HG03575 (cell line): ENCODE measurements around the gene DOCK4.

Experiments
- ATAC-seq: cut with Tn5 transposase; IDR thresholded peaks from one replicate; pipeline ENCODE4 v1.9.1; 2021; ENCODE audit not compliant: unreplicated experiment, insufficient number of reproducible peaks, low FRiP score; ENCODE audit errors: extremely low read depth

Gene DOCK4

GRCh38 chr7:112005205-112005775 lies 200.9 kb downstream of the DOCK4 start:
- ATAC-seq = no peak

- ATAC-seq = no peak
Measured at GRCh38 chr7:112001091-112001826, 204.9 kb downstream of the DOCK4 start.

DNA sequence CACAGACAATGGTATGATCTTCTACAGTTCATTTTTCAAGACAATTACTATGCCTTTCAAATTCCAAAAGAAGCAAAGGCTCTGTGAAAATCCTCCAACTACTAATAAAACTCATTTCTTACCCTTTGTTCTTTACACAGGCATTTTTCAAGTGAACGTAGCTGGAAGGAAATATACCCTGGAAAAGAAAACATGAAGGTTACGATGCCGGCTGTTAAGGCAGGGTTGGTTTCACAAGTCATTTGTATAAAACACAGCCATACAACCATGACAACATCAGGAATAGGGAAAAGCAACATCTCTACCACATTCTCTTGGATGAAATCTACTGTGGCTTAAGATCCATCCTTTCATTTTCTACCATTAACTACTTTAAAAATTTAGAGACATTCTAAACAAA lies 207.9 kb downstream of the DOCK4 start:
- no peak for ATAC-seq

DNA sequence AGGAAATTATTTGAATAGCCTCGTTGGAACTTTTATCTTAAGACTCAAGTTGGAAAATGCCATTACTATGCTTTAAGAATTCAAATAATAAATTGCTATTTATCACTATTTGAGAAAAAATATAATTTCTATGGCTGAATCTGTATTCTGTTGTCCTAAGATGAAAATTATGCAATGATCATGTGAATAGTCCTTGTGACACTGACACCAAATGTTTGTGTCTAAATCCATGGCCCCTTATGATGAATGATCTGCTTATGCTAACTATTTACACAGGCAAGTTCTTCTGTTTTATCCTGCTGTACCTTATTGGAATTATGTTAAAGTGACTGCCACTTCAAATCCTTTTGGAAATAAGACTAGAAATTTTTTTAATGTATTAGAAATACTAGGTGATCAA lies 208.7 kb downstream of the DOCK4 start:
- ATAC-seq = no peak

- ATAC-seq = no peak
Measured at GRCh38 chr7:111992601-111993000, 213.6 kb downstream of the DOCK4 start.

DNA sequence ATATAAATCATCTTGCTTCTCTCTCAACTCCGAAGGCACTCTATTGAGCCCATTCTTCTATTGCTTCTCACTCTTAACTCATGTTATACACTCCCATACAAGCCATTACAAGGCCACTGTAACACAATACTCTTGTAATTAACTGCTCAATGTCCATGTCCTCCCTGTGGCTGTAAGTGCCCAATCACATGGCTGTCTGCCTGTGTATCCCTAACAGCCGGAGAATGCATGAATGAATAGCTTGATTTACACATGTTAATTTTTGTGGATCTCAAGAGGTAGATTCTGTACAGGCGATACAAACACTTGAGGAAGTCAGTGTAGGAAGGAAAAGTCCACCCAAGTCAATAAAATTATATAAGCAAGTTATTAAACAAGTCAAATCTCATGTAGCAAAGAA lies 215.6 kb downstream of the DOCK4 start:
- no peak for ATAC-seq

DNA sequence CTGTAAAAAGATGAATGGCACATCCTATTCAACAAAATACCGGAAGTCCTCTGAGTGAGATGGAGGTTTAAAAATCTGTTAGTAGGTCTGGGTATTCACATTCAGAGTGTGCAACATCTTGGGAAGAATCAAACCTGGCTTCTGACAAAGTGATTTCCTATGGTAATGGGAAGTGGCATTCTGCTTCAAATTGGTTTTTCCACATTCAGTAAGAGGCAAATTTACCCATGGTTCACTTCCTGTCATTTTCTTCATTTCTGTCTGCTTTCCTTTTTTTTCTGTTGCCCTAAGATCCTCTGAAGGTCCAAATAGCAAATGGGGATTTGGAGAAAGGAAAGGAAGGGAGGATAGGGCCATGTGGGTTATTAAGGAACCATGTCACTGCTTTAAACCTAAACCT lies 218.3 kb downstream of the DOCK4 start:
- ATAC-seq = no peak

DNA sequence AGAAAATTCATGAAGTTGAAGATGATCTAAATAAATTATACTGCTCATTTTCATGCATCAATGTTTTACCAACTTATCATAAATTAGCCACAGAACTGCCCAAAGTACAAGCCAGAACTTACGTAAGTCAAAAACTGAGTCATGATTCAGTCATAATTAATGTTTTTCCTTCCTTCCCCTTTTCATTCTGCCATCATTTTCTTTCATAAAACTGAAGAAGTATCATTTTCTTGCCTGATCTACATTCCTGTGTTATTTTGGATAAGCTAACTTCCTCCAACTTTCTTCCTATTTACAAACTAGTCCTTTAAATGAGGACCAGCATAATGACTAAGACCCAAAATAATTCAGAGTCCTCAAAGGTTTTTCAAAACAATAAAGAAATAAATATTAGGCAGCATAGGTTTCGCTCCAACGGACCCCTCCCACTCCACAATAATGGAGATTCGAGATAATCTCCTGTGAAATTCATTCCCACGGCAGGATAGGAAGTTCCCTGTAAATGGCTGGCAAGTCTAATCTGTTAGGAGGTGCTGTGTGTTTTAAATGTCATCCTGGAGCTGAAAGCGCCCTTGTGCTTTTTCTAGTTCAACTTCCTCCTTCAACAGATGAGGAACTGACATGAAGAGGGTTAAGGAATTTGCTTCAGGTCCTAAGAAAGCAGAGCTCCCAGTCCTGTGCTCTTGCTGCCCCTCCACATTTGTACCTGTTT lies 218.9 kb downstream of the DOCK4 start:
- no peak for ATAC-seq

DNA sequence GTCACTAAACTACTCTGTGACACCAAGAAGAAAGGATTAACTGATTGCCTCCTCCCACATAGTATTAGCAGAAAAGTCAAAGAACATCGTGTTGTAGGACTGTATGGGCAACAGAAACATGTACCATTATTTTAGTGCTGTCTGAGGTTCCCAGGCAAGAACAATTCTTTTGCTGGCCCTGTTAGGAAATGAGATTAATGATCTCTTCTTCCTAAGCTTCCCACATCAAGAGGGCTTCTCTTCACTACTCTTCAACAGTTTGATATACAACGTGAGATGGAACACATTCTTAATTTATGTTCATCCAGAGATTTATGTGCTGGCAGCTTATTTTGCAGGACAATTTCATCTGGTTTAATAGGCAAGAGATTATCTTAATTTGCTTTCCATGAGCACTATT lies 219.6 kb downstream of the DOCK4 start:
- no peak for ATAC-seq

GRCh38 chr7:111985798-111986197 lies 220.4 kb downstream of the DOCK4 start:
- ATAC-seq = no peak

- no peak for ATAC-seq
Measured at GRCh38 chr7:111982804-111983203, 223.4 kb downstream of the DOCK4 start.

DNA sequence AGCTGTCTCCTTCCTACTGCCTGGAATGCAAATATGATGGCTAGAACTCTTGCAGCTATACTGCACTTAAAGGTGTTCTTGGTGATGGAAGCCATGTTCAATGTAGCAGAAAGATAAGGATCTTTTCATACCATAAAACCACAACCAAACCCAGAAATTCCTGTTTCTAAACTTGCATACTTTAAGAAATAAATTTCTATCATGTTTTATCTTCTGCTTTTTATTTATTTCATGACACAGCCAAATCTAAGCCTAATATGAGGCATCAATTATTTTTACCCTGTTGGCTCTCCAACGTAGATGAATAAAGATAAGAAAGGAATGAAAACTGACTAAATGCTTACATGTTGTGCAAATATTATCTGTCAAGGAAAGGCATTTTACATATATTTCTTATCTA lies 224.1 kb downstream of the DOCK4 start:
- no peak for ATAC-seq

DNA sequence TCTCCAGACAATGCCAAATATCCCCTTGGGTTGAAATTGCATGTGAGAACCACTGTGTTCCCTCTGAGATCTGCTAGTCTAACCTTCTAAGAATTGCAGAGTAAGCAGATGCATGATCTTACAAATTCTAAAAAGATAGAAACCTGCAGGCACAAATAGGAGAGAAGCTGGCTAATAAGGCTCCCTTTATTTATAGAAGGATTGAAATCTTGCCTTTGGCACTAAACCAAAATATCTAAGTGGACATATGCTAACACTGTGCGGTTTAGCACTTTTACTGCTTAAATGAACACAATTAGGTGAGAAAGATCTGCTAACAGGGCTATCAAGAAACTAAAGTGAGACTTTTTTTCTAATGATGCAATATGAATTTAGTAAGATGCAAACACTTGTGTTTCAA lies 225.5 kb downstream of the DOCK4 start:
- ATAC-seq = no peak

DNA sequence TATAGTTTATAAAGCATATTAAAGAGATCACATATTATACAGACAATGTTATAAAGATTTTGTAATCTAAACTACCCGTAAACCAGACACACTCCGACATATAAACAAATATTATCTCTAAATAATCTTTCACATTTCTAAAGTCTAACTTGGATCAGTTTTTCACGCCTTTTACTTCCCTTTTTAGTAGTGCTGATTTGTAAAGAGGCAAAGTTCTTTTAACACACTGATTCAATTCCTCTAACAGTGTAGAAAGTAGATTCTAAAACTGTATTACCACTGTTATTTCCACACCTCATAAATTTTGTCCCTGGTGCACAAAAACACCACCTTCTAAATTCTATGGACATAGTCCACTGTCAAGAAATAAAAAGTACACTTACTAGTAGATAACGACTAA lies 230.9 kb downstream of the DOCK4 start:
- no peak for ATAC-seq

- ATAC-seq = no peak
Measured at GRCh38 chr7:111960984-111961383, 245.2 kb downstream of the DOCK4 start.

DNA sequence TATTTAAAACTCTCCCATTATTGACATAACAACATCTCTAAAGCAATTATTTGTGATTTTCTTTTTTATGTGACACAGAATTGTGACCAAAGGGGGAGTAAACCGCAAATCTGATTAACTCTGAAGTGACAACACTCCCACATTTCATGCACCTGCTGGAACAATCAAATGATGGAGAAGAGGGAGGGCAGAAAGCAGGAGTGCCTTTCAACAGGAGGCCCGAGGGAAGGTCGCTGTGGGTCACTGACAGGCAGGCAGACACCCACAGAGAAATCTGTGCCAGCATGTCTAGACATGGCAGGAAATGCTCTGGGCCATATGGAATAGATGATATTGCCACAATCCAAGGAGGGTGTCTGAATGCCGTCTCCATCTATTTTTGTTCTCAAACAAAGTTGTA lies 247.3 kb downstream of the DOCK4 start:
- no peak for ATAC-seq

- no peak for ATAC-seq
Measured at GRCh38 chr7:111958431-111958830, 247.8 kb downstream of the DOCK4 start.

DNA sequence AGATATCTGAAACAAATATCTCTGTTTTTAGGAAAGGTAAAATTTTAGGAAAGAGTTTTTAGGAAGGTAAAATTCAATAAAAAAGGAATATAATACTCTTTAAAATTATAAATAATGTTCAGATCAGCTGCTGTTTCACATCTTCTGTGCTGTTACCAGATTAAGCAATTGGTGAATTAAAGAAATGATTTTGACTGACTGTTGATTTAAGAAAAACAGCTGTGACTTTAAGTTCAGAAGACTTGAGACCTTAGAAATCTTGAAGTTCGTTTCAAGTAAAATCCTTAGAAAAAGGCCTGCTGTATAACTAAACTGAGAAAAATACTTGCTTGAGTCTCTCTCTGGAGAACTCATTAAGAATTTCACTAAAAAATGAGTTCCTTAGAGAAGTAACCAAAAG lies 250.6 kb downstream of the DOCK4 start:
- no peak for ATAC-seq

DNA sequence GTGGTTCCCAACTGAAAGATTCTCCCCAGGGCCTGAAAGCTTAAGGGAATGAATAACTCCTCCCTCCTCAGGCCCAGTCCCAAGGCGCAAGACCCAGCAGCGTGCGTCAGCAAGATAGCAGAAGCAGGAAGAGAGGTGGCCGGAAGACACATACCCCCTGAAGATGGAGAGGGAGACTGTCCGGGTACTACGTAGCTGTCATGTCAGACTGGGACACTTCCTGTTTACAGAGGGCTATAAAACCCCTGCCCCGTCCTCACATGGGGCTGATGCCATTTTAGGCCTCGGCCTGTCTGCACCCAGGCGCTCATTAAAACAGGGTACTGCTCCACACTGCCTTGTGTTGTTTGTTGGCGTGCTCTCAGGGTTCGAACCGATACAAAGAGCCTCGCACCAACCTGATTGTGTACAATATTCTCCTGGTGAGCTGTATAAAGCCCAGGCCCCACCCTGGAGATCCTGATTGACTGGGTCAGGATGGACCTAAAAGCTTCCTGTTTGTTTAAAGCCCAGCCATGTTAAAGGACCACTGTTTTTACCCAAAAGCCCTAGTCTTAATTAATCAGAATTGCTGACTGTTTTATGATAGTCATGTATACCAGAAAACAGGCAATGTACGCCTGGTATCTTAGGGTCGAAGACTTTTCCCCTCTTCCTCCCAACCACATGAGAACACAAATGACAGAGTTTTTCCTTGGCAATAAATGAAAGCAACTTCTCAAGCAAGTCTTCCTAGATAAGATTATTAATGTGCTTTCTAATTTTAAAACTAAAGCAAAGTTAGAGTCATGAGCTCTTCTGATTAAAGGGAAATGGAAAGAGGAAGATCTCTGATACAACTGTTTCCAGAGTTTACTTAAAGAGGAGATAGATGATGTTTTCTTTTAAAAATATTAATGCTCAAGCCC lies 251.5 kb downstream of the DOCK4 start:
- no peak for ATAC-seq
